H9 (cell line): Measurements from ENCODE around the gene GCNT1. TPM values are rescaled to one million over a fixed set of nuclear protein-coding genes. Genes with fewer than 3 reads are reported as not detected.
"Not testable (repeated sequence)": the region's sequence is repeated elsewhere in the genome, so short reads cannot be mapped to it uniquely, and the experiment has no call there.

Experiments used
- DNase-seq: peaks from one replicate; pipeline ENCODE4 v3.0.0-alpha.2; 2017
- H2AFZ ChIP-seq: one replicate; pipeline ENCODE4 v1.6.1; 2013; ENCODE audit warnings: mild to moderate bottlenecking, low read length, control low read depth, moderate library complexity
- H2AK5ac ChIP-seq: 2 replicates; pipeline ENCODE4 v1.6.1; 2013; ENCODE audit warnings: low read length, control low read depth, mixed read lengths; ENCODE audit not compliant: insufficient read length
- H2BK120ac ChIP-seq: one replicate; pipeline ENCODE4 v1.6.1; 2013; ENCODE audit warnings: low read depth, mild to moderate bottlenecking, low read length, control low read depth, inconsistent platforms; ENCODE audit not compliant: poor library complexity, severe bottlenecking
- H2BK12ac ChIP-seq: 2 replicates; pipeline ENCODE4 v1.6.1; 2013; ENCODE audit warnings: low read length, control low read depth, mixed read lengths, low read depth; ENCODE audit not compliant: insufficient read length
- H2BK15ac ChIP-seq: 2 replicates; pipeline ENCODE4 v1.6.1; 2013; ENCODE audit warnings: low read depth, low read length, control low read depth
- H2BK20ac ChIP-seq: one replicate; pipeline ENCODE4 v1.6.1; 2013; ENCODE audit warnings: low read depth, mild to moderate bottlenecking, low read length, control low read depth, inconsistent platforms; ENCODE audit not compliant: poor library complexity, severe bottlenecking
- H2BK5ac ChIP-seq: 2 replicates; pipeline ENCODE4 v1.6.1; 2013; ENCODE audit warnings: low read length, control low read depth, mixed read lengths; ENCODE audit not compliant: insufficient read length
- H3K14ac ChIP-seq: 2 replicates; pipeline ENCODE4 v1.6.1; 2013; ENCODE audit warnings: low read length, control low read depth; ENCODE audit not compliant: insufficient read depth
- H3K18ac ChIP-seq: 2 replicates; pipeline ENCODE4 v1.6.1; 2013; ENCODE audit warnings: low read depth, mild to moderate bottlenecking, mixed read lengths, low read length, control low read depth; ENCODE audit not compliant: insufficient read length
- H3K23ac ChIP-seq: 2 replicates; pipeline ENCODE4 v1.6.1; 2013; ENCODE audit warnings: low read length, control low read depth, mixed read lengths, low read depth; ENCODE audit not compliant: insufficient read length
- H3K23me2 ChIP-seq: 2 replicates; pipeline ENCODE4 v1.6.1; 2013; ENCODE audit warnings: low read depth, mild to moderate bottlenecking, mixed read lengths, low read length, control low read depth; ENCODE audit not compliant: insufficient read length, poor library complexity, severe bottlenecking
- H3K27ac ChIP-seq: 2 replicates; pipeline ENCODE4 v1.5.1; 2013; ENCODE audit warnings: low read length, control low read depth, mixed read lengths, low read depth; ENCODE audit not compliant: insufficient read length
- H3K27me3 ChIP-seq: 2 replicates; pipeline ENCODE4 v1.6.1; 2013; ENCODE audit warnings: low read length, control low read depth, inconsistent platforms; ENCODE audit not compliant: insufficient read depth
- H3K4ac ChIP-seq: 2 replicates; pipeline ENCODE4 v1.6.1; 2013; ENCODE audit warnings: low read depth, mild to moderate bottlenecking, control low read depth, inconsistent platforms, low read length, moderate library complexity
- H3K4me1 ChIP-seq: 2 replicates; pipeline ENCODE4 v1.6.1; 2013; ENCODE audit warnings: low read length, control low read depth, inconsistent platforms; ENCODE audit not compliant: insufficient read depth
- H3K4me2 ChIP-seq: 2 replicates; pipeline ENCODE4 v1.6.1; 2013; ENCODE audit warnings: low read length, control low read depth, mixed read lengths; ENCODE audit not compliant: insufficient read length, insufficient read depth
- H3K56ac ChIP-seq: 2 replicates; pipeline ENCODE4 v1.6.1; 2013; ENCODE audit warnings: low read depth, mild to moderate bottlenecking, mixed read lengths, low read length, control low read depth; ENCODE audit not compliant: insufficient read length
- H3K79me1 ChIP-seq: 2 replicates; pipeline ENCODE4 v1.6.1; 2013; ENCODE audit warnings: low read depth, mild to moderate bottlenecking, moderate library complexity, low read length, control low read depth, inconsistent platforms; ENCODE audit not compliant: insufficient read depth, poor library complexity, severe bottlenecking
- H3K79me2 ChIP-seq: 2 replicates; pipeline ENCODE4 v1.6.1; 2013; ENCODE audit warnings: low read length, control low read depth, inconsistent platforms; ENCODE audit not compliant: insufficient read depth
- H3K9ac ChIP-seq: 2 replicates; pipeline ENCODE4 v1.6.1; 2013; ENCODE audit warnings: low read length, control low read depth, mixed read lengths; ENCODE audit not compliant: insufficient read length; ENCODE audit errors: extremely low read depth
- H3K9me3 ChIP-seq: one replicate; pipeline ENCODE4 v1.6.1; 2013; ENCODE audit warnings: low read depth, low read length, inconsistent platforms; ENCODE audit not compliant: control insufficient read depth
- H3T11ph ChIP-seq: one replicate; pipeline ENCODE4 v1.6.1; 2013; ENCODE audit warnings: mild to moderate bottlenecking, low read length, control low read depth, inconsistent platforms
- H4K20me1 ChIP-seq: one replicate; pipeline ENCODE4 v1.6.1; 2013; ENCODE audit not compliant: control insufficient read depth, insufficient read length, insufficient read depth
- H4K5ac ChIP-seq: 2 replicates; pipeline ENCODE4 v1.6.1; 2013; ENCODE audit warnings: low read depth, mild to moderate bottlenecking, mixed read lengths, low read length, control low read depth; ENCODE audit not compliant: insufficient read length
- H4K8ac ChIP-seq: replicated peaks from 2 replicates; pipeline ENCODE4 v1.6.1; 2013; ENCODE audit warnings: low read length, control low read depth, mixed read lengths, low read depth; ENCODE audit not compliant: insufficient read length
- H4K91ac ChIP-seq: 2 replicates; pipeline ENCODE4 v1.6.1; 2013; ENCODE audit warnings: low read depth, mild to moderate bottlenecking, moderate library complexity, mixed read lengths, low read length, control low read depth; ENCODE audit not compliant: insufficient read length
- H3K27ac Mint-ChIP-seq, 3 experiments: 2 replicates in 2 of 3; 3 replicates in 1 of 3; pipeline ENCODE4 v1.8.0; 2020 to 2021; ENCODE audit warnings: mixed read lengths in 3 of 3, mild to moderate bottlenecking in 1 of 3, moderate library complexity in 1 of 3
- H3K27me3 Mint-ChIP-seq: 2 replicates; pipeline ENCODE4 v1.8.0; 2021; ENCODE audit warnings: low read depth, mild to moderate bottlenecking, moderate library complexity, mixed read lengths
- H3K36me3 Mint-ChIP-seq, 3 experiments: 2 replicates in 2 of 3; 3 replicates in 1 of 3; pipeline ENCODE4 v1.8.0; 2020 to 2021; ENCODE audit warnings: low read depth in 3 of 3, mixed read lengths in 3 of 3; ENCODE audit not compliant: insufficient read depth in 1 of 3
- H3K4me1 Mint-ChIP-seq, 2 experiments: 2 replicates each; pipeline ENCODE4 v1.8.0; 2020; ENCODE audit warnings: mixed read lengths in 2 of 2
- H3K4me3 Mint-ChIP-seq, 2 experiments: 2 replicates in 1 of 2; 3 replicates in 1 of 2; pipeline ENCODE4 v1.8.0; 2020 to 2021; ENCODE audit warnings: mild to moderate bottlenecking in 2 of 2, mixed read lengths in 2 of 2, moderate library complexity in 1 of 2
- H3K9me3 Mint-ChIP-seq, 2 experiments: 2 replicates in 1 of 2; 3 replicates in 1 of 2; pipeline ENCODE4 v1.8.0; 2020; ENCODE audit warnings: mild to moderate bottlenecking in 2 of 2, mixed read lengths in 2 of 2, moderate library complexity in 1 of 2
- WGBS: extraction: QIAGEN DNeasy Blood & Tissue Kit; methylation state at CpG from one replicate; pipeline ENCODE4 v1.1.7; 2013; ENCODE audit warnings: missing lambda C conversion rate, low lambda C conversion rate, mixed read lengths; ENCODE audit not compliant: insufficient read length; ENCODE audit errors: extremely low coverage; 5-methylcytosine and 5-hydroxymethylcytosine counted together
- total RNA-seq: library from RNA; stranded (reverse); gene quantifications from 2 replicates; pipeline ENCODE4 v1.2.1, GENCODE V29; 2021

The GCNT1 gene
- total RNA-seq, 1 experiment from 2014 or later: 35.6 TPM

- H3K9me3 ChIP-seq, H3K27ac ChIP-seq, H3K14ac ChIP-seq, H3K9me3 Mint-ChIP-seq, H4K20me1 ChIP-seq, H3T11ph ChIP-seq, H2BK5ac ChIP-seq, H3K79me2 ChIP-seq, H2BK120ac ChIP-seq, H3K18ac ChIP-seq, H3K27me3 Mint-ChIP-seq, H2BK20ac ChIP-seq, H3K4me2 ChIP-seq, H2AFZ ChIP-seq, H3K56ac ChIP-seq, H3K4ac ChIP-seq, H3K79me1 ChIP-seq, H3K27ac Mint-ChIP-seq, H4K91ac ChIP-seq, H3K4me1 ChIP-seq, H2BK12ac ChIP-seq, DNase-seq, H3K23ac ChIP-seq, H4K5ac ChIP-seq, H3K9ac ChIP-seq, H4K8ac ChIP-seq, H2BK15ac ChIP-seq, H2AK5ac ChIP-seq, H3K27me3 ChIP-seq, H3K23me2 ChIP-seq: not testable (repeated sequence)
- WGBS: no CpG with 5 or more reads among the region's 1 CpG
- peak overlapping the region in 1 of 2 experiments; percentile 20; a peak in 3 of 5 replicates for H3K4me3 Mint-ChIP-seq
- peaks cover 36 to 46% of the 10 kb centered on the region in 2 experiments for H3K4me1 Mint-ChIP-seq
- peaks cover 15 to 45% (median 27%) of the 10 kb centered on the region in 3 experiments for H3K36me3 Mint-ChIP-seq
Measured at GRCh38 chr9:76493496-76493895, 34.5 kb downstream of the GCNT1 start.
